ENCODE data around the gene DNAJB9.

DNA sequence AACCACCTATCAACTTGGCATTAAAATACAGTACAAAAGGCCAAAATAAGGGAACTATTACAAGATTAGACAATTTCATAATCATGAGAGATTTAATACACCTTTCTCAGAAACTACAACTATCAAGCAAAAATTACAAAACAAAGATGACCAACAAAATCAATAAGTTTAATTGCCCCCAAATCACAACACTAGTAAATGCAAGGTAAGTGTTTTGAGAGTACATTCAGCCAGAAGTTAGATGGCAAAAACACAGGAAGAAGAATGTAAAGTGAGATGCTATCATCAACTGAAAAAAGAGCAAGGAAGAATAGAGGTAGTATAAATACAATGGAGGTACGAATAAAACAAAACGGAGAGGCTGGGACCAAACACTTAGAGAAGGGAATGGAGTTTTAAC, 46.9 kb upstream of the DNAJB9 start:
- TF ChIP-seq, protein P1, sequence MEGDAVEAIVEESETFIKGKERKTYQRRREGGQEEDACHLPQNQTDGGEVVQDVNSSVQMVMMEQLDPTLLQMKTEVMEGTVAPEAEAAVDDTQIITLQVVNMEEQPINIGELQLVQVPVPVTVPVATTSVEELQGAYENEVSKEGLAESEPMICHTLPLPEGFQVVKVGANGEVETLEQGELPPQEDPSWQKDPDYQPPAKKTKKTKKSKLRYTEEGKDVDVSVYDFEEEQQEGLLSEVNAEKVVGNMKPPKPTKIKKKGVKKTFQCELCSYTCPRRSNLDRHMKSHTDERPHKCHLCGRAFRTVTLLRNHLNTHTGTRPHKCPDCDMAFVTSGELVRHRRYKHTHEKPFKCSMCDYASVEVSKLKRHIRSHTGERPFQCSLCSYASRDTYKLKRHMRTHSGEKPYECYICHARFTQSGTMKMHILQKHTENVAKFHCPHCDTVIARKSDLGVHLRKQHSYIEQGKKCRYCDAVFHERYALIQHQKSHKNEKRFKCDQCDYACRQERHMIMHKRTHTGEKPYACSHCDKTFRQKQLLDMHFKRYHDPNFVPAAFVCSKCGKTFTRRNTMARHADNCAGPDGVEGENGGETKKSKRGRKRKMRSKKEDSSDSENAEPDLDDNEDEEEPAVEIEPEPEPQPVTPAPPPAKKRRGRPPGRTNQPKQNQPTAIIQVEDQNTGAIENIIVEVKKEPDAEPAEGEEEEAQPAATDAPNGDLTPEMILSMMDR (conservative IDR thresholded peaks at IDR 0.05 in 1 of 2, IDR thresholded peaks at IDR 0.05 in 1 of 2; ENCODE audit: low read depth in 1 of 2, low read length in 2 of 2) = no peak
- no peak for TF ChIP-seq EZH2 (IDR thresholded peaks at IDR 0.05; ENCODE audit: low read length, missing control alignments)
